ENCODE results near the gene PGAP1. TPM values are rescaled to one million over a fixed set of nuclear protein-coding genes. Genes with fewer than 3 reads are reported as not detected.

Gene PGAP1
- total RNA-seq, 4 donors from 2014 or later = 4.3 to 10.2 (median 6.9) TPM

DNA sequence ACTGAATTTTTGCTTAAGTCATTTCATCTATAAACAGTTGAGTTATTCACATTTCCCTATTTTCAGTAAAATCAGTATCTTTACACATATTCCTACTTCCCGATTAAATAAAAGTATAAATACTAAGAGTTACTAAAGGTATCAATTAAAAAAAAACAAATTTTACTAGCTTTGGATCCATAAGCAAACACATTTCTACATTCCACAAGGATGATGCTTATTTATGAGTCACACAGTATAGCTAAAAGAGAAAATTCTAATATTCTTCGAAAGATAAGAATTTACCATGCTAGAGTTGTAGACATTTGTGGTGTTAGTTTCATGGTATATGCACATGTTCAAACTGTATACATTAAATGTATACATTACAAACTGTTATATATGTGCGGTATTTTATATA, 23.7 kb downstream of the PGAP1 start:
- no peak for ATAC-seq
- H3K4me1 ChIP-seq = no peaks in the 10 kb centered on the region
- peaks cover 0 to 38% of the 10 kb centered on the region in 2 donors for H3K36me3 ChIP-seq
- no peaks in the 10 kb centered on the region for H3K9me3 ChIP-seq
- H3K4me3 ChIP-seq = no peak overlapping the region
- TF ChIP-seq POLR2AphosphoS5 (IDR thresholded peaks at IDR 0.05) = no peak
- TF ChIP-seq POLR2A (IDR thresholded peaks at IDR 0.05) = no peak
- H3K27ac ChIP-seq = no peak overlapping the region
- no peaks in the 10 kb centered on the region for H3K27me3 ChIP-seq
- WGBS, 2 donors (ENCODE audit: low coverage in 1 of 2) = 96 to 97% methylated on average over 3 of the region's 3 CpGs

DNA sequence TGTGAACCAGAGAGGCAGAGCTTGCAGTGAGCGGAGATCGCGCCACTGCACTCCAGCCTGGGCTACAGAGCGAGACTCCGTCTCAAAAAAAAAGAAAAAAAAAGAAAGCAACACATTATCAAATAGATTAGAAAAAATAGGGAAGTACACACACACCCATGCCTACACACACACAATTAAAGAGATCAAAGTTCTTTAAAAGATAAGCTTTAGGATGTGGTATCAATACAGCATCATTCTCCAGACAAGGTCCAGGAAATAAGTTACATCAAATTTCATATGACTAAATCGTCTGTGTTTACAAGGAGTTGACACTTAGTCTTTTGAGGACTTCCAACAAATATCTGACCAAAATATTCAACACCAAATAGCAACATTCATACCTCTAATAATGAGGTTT, 25.7 kb downstream of the PGAP1 start:
- peaks cover 0 to 52% of the 10 kb centered on the region in 2 donors for H3K36me3 ChIP-seq
- H3K9me3 ChIP-seq = no peaks in the 10 kb centered on the region
- WGBS, 2 donors (ENCODE audit: low coverage in 1 of 2) = 94 to 95% methylated on average over 5 to 6 of the region's 6 CpGs
- H3K4me1 ChIP-seq = no peaks in the 10 kb centered on the region
- no peak for ATAC-seq
- no peak overlapping the region for H3K27ac ChIP-seq
- no peak overlapping the region for H3K4me3 ChIP-seq
- TF ChIP-seq POLR2A (IDR thresholded peaks at IDR 0.05) (no peak), POLR2AphosphoS5 (IDR thresholded peaks at IDR 0.05) (no peak), EP300 (IDR thresholded peaks at IDR 0.05) (no peak)
- TF ChIP-seq, protein P1, sequence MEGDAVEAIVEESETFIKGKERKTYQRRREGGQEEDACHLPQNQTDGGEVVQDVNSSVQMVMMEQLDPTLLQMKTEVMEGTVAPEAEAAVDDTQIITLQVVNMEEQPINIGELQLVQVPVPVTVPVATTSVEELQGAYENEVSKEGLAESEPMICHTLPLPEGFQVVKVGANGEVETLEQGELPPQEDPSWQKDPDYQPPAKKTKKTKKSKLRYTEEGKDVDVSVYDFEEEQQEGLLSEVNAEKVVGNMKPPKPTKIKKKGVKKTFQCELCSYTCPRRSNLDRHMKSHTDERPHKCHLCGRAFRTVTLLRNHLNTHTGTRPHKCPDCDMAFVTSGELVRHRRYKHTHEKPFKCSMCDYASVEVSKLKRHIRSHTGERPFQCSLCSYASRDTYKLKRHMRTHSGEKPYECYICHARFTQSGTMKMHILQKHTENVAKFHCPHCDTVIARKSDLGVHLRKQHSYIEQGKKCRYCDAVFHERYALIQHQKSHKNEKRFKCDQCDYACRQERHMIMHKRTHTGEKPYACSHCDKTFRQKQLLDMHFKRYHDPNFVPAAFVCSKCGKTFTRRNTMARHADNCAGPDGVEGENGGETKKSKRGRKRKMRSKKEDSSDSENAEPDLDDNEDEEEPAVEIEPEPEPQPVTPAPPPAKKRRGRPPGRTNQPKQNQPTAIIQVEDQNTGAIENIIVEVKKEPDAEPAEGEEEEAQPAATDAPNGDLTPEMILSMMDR (IDR thresholded peaks at IDR 0.05) = no peak
- no peaks in the 10 kb centered on the region for H3K27me3 ChIP-seq

DNA sequence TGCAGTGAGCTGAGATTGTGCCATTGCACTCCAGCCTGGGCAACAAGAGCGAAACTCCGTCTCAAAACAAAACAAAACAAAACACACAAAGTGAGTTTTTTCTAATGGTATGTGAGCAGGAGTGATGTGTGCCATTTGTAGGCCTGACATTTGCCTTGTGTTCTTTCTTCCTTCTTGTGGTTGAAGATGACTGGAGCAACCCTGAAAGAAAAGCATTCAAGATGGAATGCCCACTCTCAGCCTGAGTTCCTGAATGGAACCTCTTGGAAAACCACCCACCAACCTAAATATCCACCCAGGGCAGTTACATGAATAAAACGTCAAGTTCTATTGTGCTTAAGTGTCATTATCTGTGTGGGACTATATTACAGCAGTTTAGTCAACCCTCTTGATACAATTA, 26.5 kb downstream of the PGAP1 start:
- H3K9me3 ChIP-seq = no peaks in the 10 kb centered on the region
- no peak for TF ChIP-seq EP300 (IDR thresholded peaks at IDR 0.05)
- no peak for TF ChIP-seq POLR2A (IDR thresholded peaks at IDR 0.05)
- TF ChIP-seq POLR2AphosphoS5 (IDR thresholded peaks at IDR 0.05) = no peak
- TF ChIP-seq, protein P1 (IDR thresholded peaks at IDR 0.05) = no peak
- no peak overlapping the region for H3K27ac ChIP-seq
- H3K27me3 ChIP-seq = no peaks in the 10 kb centered on the region
- WGBS, 2 donors (ENCODE audit: low coverage in 1 of 2) = 93 to 100% methylated on average over 1 to 3 of the region's 3 CpGs
- peaks cover 0 to 58% of the 10 kb centered on the region in 2 donors for H3K36me3 ChIP-seq
- H3K4me3 ChIP-seq = no peak overlapping the region
- H3K4me1 ChIP-seq = no peaks in the 10 kb centered on the region
- ATAC-seq = no peak

DNA sequence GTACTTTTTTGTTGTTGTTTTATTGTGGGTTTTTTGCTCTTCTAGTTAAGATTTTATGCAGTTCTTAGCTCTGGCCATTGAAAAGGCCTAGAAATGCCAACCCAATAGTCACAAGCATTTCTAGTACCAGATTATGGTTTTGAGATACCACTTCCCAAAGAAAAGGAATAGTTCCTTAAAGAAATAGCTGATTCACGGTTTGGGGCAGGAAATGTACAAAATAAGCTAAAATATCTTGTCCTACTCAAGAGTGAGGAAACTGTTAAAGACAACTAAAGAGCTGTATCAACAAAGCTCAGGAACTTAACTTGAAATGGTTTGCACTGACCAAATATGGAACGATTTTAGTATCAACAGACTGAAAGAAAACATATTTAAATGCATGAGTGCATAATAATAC, 35.4 kb downstream of the PGAP1 start:
- TF ChIP-seq EP300 (IDR thresholded peaks at IDR 0.05) = no peak
- TF ChIP-seq, protein P1 (IDR thresholded peaks at IDR 0.05) = no peak
- TF ChIP-seq POLR2AphosphoS5 (IDR thresholded peaks at IDR 0.05) = no peak
- Histone ChIP-seq H3K36me3 (peaks cover 0 to 36% of the 10 kb centered on the region in 2 donors), H3K9me3 (no peaks in the 10 kb centered on the region), H3K27ac (no peak overlapping the region), H3K27me3 (no peaks in the 10 kb centered on the region), H3K4me3 (no peak overlapping the region), H3K4me1 (no peaks in the 10 kb centered on the region)
- 71 to 100% methylated on average over 1 to 2 of the region's 2 CpGs for WGBS, 2 donors (ENCODE audit: low coverage in 1 of 2)
- no peak for ATAC-seq

DNA sequence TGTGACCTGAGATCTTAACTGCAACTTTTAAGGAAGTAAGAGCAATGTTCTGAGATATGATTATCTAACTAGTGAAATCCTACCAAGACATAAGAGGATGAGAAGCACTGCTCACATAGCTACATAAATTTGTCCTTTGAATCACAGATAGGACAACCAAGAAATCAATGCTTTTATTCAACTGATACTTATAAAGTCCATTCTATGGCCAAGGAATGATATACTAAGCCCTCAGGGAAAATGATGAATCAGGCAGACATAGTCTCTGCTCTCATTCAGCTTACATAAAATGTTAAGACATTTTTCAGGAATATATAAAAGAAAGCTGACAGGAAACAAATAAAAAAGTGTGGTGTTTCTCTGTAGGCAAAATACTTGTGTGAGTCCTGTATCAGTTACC, 39.1 kb downstream of the PGAP1 start:
- TF ChIP-seq EP300 (IDR thresholded peaks at IDR 0.05) (no peak), POLR2AphosphoS5 (IDR thresholded peaks at IDR 0.05) (no peak), POLR2A (IDR thresholded peaks at IDR 0.05) (no peak)
- TF ChIP-seq, protein P1 (IDR thresholded peaks at IDR 0.05) = no peak
- H3K27me3 ChIP-seq = no peaks in the 10 kb centered on the region
- no peaks in the 10 kb centered on the region for H3K9me3 ChIP-seq
- no peaks in the 10 kb centered on the region for H3K4me1 ChIP-seq
- ATAC-seq = no peak
- peaks cover 0 to 42% of the 10 kb centered on the region in 2 donors for H3K36me3 ChIP-seq
- H3K4me3 ChIP-seq = no peak overlapping the region
- H3K27ac ChIP-seq = no peak overlapping the region
